ENCODE results near the gene FBXO24.
"Not testable (repeated sequence)": the region's sequence is repeated elsewhere in the genome, so short reads cannot be mapped to it uniquely, and the experiment has no call there.

Gene FBXO24, protein sequence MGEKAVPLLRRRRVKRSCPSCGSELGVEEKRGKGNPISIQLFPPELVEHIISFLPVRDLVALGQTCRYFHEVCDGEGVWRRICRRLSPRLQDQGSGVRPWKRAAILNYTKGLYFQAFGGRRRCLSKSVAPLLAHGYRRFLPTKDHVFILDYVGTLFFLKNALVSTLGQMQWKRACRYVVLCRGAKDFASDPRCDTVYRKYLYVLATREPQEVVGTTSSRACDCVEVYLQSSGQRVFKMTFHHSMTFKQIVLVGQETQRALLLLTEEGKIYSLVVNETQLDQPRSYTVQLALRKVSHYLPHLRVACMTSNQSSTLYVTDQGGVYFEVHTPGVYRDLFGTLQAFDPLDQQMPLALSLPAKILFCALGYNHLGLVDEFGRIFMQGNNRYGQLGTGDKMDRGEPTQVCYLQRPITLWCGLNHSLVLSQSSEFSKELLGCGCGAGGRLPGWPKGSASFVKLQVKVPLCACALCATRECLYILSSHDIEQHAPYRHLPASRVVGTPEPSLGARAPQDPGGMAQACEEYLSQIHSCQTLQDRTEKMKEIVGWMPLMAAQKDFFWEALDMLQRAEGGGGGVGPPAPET

DNA sequence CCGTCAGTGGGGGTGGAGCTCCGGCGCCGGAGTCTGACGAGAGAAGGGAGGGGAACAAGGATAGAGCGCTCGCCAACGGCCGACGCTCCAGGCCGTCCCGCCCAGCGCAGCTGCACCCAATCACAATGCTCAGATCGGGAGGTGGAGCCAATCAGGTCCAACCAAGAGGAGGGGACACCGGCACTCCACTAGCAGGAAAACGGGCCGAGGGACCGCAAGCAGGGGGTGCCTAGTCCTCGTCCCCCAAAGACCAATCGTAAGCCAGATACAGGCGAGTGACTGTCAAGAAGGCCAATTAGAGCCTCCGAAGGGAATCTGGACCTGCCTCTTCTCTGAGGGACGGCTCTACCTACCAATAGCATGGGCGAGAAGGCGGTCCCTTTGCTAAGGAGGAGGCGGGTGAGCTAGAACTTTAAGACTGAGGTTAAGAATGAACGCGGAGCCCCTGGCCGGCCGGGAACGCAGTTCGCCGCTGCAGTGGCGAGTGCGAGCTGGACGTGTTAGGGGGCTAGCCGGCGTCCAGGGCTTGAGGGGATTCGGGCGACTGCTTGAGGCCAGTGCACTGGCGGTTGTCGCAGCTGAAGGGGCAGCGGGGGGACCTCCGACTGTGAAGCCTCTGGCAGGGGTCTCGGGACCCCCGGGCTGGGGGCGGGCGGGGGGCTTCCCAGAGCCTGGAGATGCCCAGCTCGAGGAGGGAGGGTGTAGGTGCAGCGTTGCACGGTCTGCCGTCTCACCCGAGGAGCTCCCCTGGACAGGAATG lies at the start of gene FBXO24:
Gene FBXO24 (plus strand): TSS at position 63 of the 760 bp plus-strand sequence. CDS start 298 bp downstream, at position 361.
- peak; percentile 100 for DNase-seq

DNA sequence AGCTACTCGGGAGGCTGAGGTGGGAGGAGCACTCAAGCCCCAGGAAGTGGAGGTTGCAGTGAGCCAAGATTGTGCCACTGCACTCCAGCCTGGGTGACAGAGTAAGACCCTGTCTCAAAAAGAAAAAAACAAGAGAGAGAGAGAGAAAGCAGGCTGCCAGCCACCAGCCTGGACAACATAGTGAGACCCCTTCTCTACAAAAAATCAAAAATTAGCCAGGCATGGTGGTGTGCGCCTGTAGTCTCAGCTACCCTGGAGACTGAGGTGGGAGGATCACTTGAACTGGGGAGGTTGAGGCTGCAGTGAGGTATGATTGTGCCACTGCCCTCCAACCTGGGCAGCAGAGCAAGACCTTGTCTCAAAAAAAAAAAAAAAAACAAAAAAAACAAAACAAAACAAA lies 49.4 kb upstream of the FBXO24 start:
- not testable (repeated sequence) for DNase-seq

DNA sequence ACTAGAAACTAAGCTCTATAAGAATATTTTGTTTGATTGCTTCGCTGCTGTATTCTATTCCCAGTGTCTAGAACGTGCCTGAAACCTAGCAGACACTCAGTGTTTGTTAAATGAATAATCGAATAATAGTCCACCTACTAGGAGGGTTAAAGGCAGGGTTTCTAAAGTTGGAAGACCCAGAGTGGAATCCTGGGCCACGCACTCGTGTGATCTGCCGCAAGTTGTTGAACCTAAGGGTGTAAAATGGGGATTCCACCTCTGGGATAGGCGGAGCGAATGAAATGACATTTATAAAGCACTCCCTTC lies 47.8 kb upstream of the FBXO24 start:
- DNase-seq, result no peak

DNA sequence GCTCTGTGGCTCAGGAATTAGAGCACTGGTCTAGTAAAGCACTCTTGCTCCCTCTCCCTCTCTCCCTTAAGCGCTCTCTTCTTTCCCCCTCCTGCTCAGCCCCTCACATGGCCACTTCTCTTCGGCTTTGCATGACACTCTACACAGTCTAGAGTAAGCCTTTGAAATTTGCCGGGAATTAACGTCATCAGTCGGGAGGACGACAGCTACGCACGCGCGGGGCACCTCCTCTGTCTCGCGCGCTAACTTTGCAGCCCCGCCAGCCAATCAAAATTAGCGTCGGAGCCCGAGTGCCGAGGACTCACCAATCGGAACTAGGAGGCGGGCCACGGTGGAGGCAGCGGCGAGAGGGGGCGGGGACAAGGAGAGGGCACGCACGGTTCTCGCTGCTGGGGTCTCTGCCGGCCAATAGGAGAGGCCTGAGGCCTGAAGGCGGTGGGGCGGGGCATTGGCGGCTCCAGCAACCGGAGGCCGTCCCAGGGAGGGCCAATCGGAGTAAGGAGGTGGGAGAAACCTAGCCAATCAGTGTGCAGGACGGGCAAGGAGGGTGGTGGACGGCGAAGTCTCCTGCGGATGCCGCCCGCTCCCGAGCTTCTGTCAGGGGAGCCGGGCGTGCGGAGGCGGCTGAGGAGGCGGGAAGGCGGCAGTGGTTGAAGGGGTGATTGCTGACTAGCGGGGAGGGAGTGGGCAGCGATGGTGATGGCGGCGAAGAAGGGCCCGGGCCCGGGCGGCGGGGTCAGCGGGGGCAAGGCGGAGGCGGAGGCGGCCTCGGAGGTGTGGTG lies 47.3 kb upstream of the FBXO24 start, which contains the start of gene AGFG2:
Gene AGFG2 (plus strand): TSS at position 550 of the 782 bp plus-strand sequence. CDS start 144 bp downstream, at position 694.
- DNase-seq, result peak; percentile 99

DNA sequence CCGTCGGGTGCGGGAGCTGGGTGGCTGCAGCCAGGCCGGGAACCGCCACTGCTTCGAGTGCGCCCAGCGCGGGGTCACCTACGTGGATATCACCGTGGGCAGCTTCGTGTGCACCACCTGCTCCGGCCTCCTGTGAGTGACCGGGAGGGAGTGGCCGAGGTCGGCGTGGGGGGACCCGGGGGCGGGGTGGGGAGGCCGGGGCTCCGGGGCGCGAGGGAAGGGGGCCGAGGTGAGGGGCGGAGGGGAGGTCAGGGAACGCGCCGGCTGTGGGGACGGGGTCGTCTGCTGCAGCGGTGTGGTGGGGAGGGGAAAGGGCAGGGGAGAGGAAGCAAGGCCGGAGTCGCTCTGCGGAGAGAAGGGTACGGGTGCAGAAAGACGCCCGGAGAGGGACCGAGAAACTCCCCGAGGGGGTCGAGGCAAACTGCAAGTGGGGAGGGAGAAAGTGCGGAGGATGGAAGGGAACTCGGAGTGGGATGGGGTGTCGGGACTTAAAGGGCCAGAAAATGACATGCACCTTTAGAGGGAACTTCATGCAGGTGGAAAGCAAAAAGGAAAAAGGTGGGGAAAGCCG lies 46.6 kb upstream of the FBXO24 start:
- DNase-seq, result no peak

DNA sequence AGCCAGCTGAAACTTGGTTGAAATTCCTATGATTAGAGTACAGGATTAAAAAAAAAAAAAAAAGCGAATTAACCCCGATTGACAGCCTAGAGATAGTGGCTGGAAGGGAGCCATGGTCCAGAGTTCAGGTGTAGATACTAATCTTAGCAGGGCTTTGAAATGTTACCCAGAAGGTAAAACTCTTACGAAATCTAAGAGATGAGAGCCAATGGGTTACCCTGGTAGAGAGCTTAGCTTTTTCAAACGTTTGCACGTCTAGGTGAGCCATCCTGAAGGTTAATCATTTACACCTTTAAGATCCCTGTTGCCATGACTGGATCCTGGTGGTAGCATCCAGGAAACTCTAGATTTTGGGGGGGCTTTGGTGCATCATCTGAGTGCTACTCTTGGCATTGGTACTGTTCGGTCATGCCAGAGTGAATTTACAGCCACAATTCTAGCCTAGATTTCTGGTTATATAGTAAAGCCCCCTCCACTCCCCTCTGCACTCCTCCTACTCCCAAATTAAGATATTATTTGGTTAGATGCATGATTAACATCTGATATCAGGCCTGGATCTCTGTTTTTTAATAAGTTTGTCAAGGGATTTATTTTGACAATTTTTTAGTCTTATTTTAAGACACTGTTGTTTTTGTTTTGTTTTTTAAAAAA lies 45.9 kb upstream of the FBXO24 start:
- DNase-seq, result no peak

DNA sequence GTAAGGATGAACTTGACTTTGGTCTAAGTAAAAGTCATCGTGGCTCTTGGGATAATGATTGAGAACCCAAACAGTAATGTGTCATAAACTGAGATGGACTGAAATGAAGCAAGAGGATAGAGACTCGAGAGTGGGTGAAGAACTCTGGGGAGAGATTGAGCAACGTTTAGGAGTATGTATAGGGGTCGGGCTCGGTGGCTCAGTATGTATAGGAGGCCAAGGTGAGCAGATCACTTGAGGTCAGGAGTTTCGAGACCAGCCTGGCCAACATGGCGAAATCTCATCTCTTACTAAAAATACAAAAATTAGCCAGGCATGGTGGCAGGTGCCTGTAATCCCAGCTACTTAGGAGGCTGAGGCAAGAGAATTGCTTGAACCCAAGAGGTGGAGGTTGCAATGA lies 44.8 kb upstream of the FBXO24 start:
- DNase-seq, result not testable (repeated sequence)

DNA sequence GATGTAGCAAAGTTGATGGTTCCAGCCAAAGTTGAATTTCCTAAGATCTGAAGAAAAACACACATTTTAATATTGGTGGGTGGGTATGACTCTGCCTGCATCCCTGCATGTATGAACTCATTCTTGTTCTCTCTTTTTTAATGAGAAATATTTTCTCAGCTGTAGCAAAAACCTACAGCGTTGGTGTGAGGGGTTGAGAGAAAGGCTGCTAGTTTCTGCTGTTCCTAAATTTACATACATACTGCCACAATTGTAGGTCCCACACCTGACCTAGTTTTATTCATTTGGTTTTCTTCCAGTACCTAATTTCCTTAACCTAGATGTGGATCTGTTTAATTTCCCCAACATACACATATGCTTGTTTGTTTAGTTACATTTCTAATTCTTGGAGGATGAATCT lies 42.5 kb upstream of the FBXO24 start:
- DNase-seq, result no peak

DNA sequence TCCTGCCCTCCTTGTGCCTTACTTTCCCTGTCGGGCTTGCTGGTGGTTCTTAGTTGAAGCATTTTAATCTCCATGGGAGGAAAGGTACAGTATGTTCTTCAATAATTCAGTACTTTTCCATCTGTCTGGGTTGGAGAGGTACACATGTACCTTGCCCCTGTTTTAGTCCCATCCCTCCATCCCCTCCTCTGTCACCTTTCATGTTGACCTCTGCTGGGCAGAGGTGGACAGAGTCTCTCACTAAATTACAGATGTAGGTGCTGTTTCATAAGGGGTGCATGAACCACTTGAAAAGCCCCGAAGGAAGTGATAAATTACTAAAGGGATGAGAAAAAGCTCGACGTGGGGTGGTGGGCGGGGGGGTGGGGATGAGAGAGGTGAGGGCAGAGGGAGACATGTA lies 41.7 kb upstream of the FBXO24 start:
- DNase-seq, result no peak

DNA sequence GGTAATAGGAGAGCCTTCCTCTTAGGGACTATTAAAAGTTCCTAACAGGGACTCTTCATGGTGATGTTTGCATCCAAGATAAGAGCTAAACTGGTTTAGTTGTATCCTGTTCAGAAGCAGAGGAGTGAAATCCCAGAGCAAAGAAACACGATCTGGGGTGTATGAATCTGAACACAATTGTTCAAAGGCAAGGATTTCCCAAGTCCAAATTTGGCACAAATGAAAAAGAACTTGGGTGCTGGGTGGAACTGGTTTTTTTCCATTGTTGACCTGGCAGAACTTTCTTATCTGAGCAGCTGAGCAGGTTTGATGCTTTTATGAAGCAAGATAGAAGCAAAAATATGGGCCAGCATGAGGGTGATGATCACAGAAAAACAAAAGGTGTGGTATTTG lies 41.2 kb upstream of the FBXO24 start:
- DNase-seq, result no peak

DNA sequence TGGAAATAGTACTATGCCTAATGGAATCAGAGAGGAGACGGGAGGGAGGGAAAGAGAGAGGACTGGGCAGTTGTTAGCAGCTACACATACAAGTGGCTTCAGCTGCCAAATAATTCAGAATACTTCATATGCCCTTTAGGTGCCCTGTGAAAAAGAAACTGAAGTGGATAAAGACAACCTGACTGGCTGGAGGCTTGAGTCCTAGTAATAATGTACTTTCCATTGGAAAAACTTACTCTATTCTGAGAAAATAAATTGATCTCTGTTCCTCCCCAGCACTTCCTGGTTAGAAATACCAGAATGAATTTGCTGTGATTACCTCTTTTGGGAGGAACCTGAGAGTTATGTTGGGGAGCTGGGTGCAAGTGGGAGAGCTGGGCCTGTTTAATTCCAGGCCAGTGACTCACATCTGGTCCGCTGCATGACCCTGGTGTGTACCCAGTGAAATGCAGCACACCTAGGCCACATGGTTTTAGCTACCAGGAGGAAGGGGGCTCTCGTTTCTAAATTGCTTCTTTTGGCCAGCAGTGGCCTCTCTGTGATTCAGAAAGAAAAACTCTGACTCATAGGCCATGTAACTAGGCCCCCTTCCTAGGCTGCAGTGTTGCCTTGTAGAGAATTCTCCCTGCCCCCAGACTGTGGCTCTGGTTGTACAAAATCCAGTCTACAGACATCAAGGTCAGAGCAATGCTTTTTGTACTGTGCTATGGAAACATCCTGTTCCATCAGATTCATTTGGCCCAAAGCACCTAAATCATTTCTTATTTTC lies 40.6 kb upstream of the FBXO24 start:
- no peak for DNase-seq

DNA sequence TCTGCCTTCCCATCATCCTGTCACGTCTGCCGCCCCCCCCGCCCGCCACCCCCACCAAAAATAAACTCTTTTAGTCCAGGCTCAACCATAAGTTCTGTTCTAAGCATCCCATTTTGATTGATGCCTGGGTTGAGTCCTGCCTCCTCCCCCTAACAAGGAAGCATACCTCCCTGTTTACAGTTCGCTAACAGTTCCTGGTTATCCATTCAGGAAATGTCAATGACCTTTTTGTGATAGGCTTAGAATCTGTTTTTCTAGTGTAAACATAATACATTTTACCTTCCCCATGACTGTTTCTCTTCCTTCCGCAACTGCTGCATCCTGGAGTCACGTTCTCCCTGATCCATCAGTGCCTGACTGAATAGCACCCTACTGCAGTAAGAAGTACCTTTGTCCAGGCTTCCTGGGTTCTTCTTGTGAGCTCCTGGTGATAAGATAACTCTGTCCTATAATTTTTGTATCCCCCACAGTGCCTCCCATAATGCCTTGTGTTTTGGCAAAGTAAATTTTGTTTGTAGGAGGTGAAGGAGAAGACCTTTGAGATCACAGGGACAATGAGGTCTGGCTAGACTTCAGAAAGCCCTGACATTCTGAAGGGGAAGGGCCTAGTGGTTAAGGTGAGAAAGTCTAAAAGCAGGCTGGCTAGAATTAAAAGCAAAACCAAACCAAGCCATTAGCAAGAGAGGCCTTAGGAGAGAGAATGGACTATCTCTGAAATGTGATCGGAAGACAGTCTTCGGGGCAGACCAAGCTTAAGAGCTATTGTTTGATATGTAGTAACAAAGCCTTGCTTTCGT lies 39.8 kb upstream of the FBXO24 start:
- no peak for DNase-seq

DNA sequence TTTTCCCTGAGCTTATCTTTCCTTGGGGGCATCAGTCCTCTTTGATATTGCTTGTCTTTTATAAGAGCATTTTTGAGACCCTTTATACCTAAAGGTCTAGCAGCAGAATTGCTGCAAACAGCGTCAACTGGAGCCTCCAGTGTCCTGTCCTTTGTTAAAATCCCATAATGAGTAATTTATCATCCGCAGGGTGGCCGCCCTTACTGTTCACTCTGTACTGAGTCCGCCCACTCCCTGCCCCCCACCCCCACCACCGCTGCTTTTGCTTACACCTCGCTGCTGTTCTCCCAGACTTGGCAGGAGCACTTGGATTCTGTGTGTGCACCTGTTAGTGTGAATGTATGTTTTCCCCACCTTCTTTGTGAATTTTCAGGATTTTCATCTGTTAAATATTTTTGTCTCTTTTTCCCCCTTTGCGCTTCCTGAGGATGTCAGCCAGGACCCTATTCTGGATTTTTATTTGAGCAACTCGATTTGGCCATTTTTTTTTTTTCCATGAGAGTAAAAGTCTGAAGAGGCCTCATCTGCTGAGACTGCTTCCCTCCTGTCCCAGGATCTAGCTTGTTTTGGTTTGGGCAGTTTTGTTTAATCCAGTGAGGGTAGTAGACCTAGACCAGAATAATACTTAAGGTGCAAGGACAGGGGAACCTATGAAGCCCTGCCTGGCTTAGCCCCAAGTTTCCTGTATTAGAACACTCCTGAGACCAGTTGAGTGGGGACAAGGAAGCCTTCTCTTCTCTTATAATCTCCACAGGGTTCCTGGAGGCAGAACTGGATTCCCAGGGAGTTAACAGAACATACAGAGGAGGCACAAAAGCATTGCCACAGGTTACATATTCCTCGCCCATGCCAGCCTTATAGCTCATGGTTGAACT lies 39.0 kb upstream of the FBXO24 start:
- DNase-seq, result no peak

DNA sequence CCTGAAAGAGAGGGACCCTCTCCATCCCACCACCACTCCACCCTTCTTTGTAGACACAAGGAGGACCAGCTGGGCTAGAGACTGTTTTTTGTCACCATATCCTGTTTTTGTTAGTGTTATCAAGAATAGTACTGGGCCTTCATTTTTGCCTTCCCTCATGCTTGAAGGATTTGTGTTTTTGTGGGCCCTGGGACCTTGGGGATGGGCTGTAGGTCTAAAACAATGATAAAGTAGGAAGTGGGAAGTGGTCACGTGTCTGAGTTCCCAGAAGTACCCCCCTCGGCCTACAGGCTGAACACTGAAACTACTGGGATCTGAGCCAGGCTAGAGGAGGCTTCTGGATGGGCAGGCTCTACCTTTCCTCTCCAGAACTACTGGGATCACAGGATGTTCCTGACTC lies 38.3 kb upstream of the FBXO24 start:
- DNase-seq, result no peak

DNA sequence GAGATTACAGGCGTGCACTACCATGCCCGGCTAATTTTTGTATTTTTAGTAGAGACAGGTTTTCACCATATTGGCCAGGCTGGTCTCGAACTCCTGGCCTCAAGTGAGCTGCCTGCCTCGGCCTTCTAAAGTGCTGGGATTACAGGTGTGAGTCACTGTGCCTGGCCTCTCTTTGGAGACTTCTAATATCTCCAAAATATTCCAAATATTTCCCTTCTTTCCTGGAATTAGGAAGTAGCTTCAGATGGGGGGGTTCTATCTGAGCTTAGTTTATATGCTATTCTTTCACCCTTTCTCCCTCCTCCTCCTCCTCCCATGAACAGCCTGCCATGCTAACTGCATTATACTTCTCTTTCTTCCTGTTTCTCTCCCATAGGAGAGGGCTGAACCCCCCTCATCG lies 37.7 kb upstream of the FBXO24 start:
- not testable (repeated sequence) for DNase-seq

DNA sequence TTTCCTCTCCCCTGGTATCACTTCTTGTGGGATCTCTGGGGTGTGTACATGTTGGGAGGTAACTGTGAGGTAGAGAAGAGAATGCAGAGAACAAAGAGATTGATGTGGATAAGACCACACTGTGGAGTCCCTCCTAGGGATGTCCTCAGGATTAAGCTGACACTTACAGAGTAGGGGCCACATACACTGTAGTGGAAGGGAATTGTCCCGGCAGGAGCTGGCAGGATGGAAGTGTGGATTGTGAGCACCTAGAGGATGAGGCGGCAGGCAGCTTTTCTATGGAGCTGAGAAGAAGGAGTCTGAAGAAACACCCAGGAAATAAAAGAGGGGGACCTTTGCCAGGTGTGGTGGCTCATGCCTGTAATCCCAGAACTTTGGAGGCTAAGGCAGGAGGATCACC lies 33.6 kb upstream of the FBXO24 start:
- no peak for DNase-seq

DNA sequence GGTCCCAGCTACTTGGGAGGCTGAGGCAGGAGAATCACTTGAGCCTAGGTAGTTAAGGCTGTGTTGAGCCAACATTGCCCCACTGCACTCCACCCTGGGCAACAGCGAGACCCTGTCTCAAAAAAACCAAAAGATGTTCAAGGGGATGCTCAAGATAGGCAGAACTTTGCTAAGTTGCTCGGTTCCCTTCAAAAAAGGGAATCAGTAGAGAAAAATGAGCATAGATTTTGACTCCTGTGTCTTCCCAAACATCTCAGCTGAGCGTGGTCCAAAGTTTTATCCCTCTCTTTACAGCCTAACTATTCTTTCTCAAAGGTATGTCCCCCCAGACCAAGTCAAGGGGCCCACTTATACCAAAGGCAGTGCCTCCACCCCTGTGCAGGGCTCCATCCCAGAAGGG lies 33.1 kb upstream of the FBXO24 start:
- DNase-seq, result no peak

DNA sequence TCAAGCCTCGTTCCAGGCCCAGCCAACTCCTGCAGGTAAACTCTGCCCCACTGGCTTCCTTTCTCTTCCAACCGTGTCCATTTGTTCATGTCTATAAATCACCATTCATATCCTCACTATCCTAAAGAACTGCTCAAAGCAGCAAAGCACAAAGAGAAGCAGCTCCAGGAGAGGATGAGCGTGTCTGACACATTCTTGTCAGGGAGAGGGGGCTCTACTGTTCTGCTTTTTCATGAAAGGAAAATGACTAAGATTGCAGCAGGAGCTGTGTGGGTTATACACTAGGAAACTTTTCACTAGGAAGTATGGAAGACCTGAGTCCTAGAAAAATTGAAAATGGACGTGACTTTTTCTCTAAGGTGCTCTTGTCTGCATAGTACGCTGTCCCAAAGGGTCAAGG lies 30.4 kb upstream of the FBXO24 start:
- no peak for DNase-seq

DNA sequence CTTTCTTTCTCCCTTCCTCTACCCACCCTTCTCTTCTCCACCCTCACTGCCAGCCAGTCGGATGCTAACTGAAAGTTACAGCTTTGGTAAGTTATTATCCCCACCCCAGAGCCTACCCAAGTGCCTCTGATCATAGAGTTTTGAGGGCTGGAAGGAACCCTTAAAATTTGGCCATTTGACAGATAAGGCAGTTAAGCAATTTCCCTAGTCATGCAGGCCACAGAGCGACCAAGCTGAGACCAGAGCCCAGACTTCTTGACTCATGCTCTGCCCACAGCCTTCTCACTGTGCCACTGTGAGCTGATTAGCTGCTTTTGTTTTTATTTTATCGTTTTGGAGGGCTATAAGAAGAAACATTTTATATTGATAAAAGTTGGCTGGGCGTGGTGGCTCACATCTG lies 29.6 kb upstream of the FBXO24 start:
- DNase-seq, result no peak

DNA sequence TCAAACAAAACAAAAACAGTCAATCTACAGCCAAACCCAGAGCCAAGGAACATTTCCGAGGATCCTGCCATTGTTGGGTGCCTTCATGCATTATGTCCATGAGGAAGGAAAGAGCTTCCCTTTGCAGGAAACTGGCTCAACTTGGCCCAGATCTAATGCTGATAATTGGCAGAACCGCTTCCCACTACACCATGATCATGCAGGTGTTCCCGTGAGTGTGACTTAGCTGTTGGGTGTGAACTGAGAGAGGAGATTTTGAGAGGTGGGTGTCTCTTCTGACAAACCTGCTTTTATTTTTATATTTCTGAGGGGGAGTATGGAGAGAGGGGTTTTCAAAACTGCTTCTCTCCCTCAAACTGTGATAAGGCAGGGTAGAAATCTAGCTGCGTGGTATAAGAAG lies 27.0 kb upstream of the FBXO24 start:
- DNase-seq, result no peak
